ENCODE results near the gene SLC41A3.
"Not testable (repeated sequence)": the region's sequence is repeated elsewhere in the genome, so short reads cannot be mapped to it uniquely, and the experiment has no call there.

The SLC41A3 gene

GRCh38 chr3:125996751-125997150 lies 87.2 kb downstream of the SLC41A3 start:
- not testable (repeated sequence) for DNase-seq (ENCODE audit: low read depth)

- peak; percentile 40 for DNase-seq (ENCODE audit: low read depth)
These were observed 93.5 kb downstream of the SLC41A3 start for GRCh38 chr3:125990253-125990970.

- DNase-seq (ENCODE audit: low read depth) = not testable (repeated sequence)
These were observed 99.0 kb downstream of the SLC41A3 start for GRCh38 chr3:125984951-125985350.

GRCh38 chr3:125977104-125977503 lies 106.8 kb downstream of the SLC41A3 start:
- DNase-seq (ENCODE audit: low read depth) = not testable (repeated sequence)

GRCh38 chr3:125976003-125976390 lies 107.9 kb downstream of the SLC41A3 start:
- DNase-seq (ENCODE audit: low read depth) = not testable (repeated sequence)

GRCh38 chr3:125975245-125976002 lies 108.5 kb downstream of the SLC41A3 start:
- not testable (repeated sequence) for DNase-seq (ENCODE audit: low read depth)

- not testable (repeated sequence) for DNase-seq (ENCODE audit: low read depth)
These were observed 111.7 kb downstream of the SLC41A3 start for GRCh38 chr3:125971997-125972944.

GRCh38 chr3:125968701-125969592 lies 115.0 kb downstream of the SLC41A3 start, which contains the start of gene ROPN1B:
TSS of gene ROPN1B (plus strand) at chr3:125969178. CDS start at chr3:125972055, 2,877 bp downstream.
- not testable (repeated sequence) for DNase-seq (ENCODE audit: low read depth)

GRCh38 chr3:125968121-125968520 lies 115.8 kb downstream of the SLC41A3 start:
- DNase-seq (ENCODE audit: low read depth) = not testable (repeated sequence)

- no peak for DNase-seq (ENCODE audit: low read depth)
These were observed 116.8 kb downstream of the SLC41A3 start for GRCh38 chr3:125967156-125967555.

GRCh38 chr3:125965505-125965904 lies 118.4 kb downstream of the SLC41A3 start:
- DNase-seq (ENCODE audit: low read depth) = no peak

- not testable (repeated sequence) for DNase-seq (ENCODE audit: low read depth)
These were observed 120.1 kb downstream of the SLC41A3 start for GRCh38 chr3:125963834-125964233.

- no peak for DNase-seq (ENCODE audit: low read depth)
These were observed 122.7 kb downstream of the SLC41A3 start for GRCh38 chr3:125961289-125961589.

- no peak for DNase-seq (ENCODE audit: low read depth)
These were observed 123.3 kb downstream of the SLC41A3 start for GRCh38 chr3:125960456-125961288.

- DNase-seq (ENCODE audit: low read depth) = no peak
These were observed 123.9 kb downstream of the SLC41A3 start for GRCh38 chr3:125960066-125960424.

GRCh38 chr3:125959317-125960065 lies 124.4 kb downstream of the SLC41A3 start:
- no peak for DNase-seq (ENCODE audit: low read depth)

- DNase-seq (ENCODE audit: low read depth) = no peak
These were observed 125.2 kb downstream of the SLC41A3 start for GRCh38 chr3:125958511-125959316.

GRCh38 chr3:125957674-125958510 lies 126.0 kb downstream of the SLC41A3 start:
- no peak for DNase-seq (ENCODE audit: low read depth)

Measured in CMK (cell line).